GM19239 (cell line): ENCODE data around the gene MARF1.
"Not testable (repeated sequence)": the region's sequence is repeated elsewhere in the genome, so short reads cannot be mapped to it uniquely, and the experiment has no call there.

ENCODE experiments used
- DNase-seq: peaks from one replicate; pipeline ENCODE4 v3.0.0; 2011; ENCODE audit warnings: low spot score; ENCODE audit not compliant: insufficient read length
- FAIRE-seq: peaks from 2 replicates; lab custom pipeline; 2011; peaks lifted over from hg19 to GRCh38; lab: Jason Lieb, UNC

The MARF1 gene, protein sequence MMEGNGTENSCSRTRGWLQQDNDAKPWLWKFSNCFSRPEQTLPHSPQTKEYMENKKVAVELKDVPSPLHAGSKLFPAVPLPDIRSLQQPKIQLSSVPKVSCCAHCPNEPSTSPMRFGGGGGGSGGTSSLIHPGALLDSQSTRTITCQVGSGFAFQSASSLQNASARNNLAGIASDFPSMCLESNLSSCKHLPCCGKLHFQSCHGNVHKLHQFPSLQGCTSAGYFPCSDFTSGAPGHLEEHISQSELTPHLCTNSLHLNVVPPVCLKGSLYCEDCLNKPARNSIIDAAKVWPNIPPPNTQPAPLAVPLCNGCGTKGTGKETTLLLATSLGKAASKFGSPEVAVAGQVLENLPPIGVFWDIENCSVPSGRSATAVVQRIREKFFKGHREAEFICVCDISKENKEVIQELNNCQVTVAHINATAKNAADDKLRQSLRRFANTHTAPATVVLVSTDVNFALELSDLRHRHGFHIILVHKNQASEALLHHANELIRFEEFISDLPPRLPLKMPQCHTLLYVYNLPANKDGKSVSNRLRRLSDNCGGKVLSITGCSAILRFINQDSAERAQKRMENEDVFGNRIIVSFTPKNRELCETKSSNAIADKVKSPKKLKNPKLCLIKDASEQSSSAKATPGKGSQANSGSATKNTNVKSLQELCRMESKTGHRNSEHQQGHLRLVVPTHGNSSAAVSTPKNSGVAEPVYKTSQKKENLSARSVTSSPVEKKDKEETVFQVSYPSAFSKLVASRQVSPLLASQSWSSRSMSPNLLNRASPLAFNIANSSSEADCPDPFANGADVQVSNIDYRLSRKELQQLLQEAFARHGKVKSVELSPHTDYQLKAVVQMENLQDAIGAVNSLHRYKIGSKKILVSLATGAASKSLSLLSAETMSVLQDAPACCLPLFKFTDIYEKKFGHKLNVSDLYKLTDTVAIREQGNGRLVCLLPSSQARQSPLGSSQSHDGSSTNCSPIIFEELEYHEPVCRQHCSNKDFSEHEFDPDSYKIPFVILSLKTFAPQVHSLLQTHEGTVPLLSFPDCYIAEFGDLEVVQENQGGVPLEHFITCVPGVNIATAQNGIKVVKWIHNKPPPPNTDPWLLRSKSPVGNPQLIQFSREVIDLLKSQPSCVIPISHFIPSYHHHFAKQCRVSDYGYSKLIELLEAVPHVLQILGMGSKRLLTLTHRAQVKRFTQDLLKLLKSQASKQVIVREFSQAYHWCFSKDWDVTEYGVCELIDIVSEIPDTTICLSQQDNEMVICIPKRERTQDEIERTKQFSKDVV (N-terminal part only)

DNA sequence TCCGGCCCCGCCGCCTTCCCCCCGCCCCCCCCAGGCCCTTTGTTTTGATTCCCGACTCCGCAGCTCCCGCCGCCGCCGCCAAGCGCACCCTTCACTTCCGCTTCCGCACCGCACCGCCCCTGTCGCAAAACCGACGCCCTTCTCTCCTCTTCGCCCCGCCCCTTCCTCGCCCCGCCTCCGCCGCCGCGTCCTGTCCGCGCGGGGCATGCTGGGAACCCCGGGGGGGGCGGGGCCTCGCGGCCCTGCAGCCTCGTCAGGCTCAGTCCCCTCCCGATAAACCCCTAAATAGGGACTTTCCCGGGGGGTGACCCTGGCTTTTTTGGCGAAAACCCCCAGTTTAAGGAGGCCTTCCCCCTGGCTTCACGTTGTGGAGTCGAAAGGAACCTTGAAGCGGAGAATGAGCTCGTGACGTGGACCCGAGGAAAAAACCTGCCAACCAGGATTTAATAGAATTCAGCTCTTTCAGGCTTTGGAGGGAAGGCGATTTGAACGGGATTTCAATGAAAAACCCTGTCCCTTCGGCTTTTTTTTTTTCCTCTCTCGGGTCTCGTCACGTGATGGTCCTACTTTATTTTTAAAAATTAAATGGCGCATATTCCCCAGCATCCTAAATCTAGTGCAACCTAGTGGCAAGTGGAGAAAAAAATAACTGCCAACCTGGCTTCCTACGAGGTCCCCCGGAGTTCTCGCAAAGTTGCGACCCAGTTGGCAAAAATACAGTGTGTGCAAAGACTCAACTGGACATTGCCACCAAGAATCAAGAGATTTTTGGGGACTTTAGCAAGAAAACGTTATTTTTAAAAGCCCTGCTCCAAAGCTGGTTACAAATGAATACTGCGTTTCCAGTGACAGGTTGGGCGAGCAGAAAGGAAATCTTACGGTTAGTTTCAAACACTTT lies at the start of gene MARF1:
Gene MARF1 (minus strand): TSS at position 107 of the 898 bp plus-strand sequence. CDS start 3,921 bp downstream, outside the sequence.
- DNase-seq, result no peak
- peak; percentile 77 for FAIRE-seq

DNA sequence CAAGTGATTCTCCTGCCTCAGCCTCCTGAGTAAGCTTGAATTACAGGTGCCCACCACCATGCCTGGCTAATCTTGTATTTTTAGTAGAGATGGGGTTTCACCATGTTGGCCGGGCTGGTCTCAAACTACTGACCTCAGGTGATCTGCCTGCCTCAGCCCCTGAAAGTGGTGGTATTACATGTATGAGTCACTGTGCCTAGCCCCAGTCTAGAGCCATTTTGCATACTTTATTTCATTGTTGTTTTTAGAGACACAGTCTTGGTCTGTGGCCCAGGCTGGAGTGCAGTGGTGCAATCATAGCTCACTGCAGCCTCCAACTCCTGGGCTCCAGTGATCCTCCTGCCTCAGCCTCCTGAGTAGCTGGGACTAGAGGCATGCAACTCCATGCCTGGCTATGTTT lies 49.6 kb upstream of the MARF1 start:
- FAIRE-seq, DNase-seq: not testable (repeated sequence)

DNA sequence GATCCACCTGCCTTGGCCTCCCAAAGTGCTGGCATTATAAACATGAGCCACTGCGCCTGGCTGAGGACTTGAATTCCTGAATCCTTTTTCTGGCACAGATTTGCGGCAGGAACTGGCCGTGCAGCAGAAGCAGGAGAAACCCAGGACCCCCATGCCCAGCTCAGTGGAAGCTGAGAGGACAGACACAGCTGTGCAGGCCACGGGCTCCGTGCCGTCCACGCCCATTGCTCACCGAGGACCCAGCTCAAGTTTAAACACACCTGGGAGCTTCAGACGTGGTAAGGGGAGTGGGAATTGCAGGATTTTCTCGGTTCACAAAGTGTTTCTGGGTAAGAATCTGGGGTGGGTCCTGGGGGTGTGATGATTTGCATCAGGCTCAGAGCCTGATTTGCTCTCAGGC lies 48.1 kb upstream of the MARF1 start:
- FAIRE-seq (no peak), DNase-seq (no peak)

DNA sequence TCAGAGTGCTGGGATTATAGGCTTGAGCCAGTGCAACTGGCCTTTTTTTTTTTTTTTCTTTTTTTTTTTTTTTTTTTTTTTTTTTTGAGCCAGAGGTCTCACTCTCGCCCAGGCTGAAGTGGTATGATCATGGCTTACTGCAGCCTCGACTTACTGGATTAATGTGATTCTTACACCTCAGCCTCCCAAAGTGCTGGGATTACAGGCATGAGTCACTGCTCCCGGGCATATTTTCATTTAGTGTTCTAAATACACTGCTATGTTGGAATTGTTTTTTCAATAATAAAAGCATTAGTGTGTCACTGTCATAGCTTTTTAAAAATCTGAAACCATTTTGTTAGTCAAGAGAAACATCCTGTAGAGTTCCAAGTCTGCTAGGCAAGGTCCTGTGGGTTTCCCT lies 47.3 kb upstream of the MARF1 start:
- DNase-seq, result no peak
- FAIRE-seq, result no peak

DNA sequence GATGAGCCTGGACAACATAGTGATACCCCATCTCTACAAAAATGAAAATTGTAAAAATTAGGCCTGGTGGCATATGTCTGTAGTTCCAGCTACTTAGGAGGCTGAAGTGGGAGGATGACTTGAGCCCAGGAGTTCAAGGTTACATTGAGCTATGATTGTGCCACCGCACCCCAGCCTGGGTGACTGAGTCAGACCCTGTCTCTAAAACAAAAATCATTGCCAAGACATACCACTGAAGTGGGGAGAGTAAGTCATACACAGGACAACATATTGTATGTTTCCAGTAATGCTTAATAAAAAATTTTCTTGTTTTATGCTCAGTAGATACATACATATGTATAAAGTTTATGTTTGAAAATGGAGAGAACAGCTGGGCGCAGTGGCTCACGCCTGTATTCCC lies 46.3 kb upstream of the MARF1 start:
- no peak for DNase-seq
- no peak for FAIRE-seq

DNA sequence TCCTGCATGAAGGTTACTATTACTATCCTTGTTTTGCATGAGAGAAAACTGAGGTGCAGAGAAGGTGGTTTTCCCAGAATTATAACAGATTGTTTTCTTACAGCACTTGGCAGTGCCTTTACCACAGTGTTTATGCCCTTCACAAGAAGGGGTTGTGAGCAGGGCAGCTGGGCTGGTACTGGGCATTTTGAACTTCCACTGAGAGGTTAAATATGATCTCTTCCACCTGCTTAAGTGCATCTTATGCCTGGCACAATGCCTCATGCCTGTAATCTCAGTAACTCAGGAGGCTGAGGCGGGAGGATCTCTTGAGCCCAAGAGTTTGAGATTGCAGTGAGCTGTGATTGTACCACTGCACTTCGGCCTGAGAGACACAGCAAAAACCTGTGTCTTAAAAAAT lies 43.3 kb upstream of the MARF1 start:
- FAIRE-seq (no peak), DNase-seq (no peak)

DNA sequence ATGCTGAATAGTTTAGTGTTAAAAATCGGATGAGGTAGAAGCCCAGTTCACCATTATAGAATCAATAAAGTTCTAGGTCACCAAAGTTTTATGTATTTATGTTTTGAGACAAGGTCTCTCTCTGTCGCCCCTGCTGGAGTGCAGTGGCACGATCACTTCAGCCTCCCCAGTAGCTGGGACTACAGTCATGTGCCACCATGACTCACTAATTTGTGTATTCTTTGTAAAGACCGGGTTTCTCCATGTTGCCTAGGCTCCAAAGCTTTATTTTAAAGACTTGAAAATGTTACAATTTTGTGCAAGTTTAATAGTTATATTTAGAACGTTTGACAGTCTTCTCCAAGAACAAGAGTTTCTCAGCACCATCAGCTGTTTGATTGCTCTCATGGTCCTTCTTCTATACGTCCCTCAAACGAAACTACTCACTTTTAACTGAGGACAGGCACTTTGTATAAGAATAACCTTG lies 39.2 kb upstream of the MARF1 start:
- no peak for DNase-seq
- FAIRE-seq, result no peak

DNA sequence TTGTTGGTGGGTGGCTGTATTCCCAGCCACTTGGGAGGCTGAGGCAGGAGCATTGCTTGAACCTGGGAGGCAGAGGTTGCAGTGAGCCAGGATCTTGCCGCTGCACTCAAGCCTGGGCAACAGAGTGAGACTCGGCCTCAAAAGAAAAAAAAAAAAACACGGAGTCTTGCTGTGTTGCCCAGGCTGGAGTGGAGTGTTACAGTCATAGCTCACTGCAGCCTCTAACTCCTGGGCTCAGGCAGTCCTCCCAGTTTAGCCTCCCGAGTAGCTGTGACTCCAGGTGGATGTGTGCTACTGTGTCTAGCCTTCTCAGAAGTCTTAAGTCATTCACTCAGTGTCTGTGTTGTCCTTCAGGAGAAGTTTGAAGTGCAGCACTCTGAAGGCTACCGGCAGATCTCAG lies 34.5 kb upstream of the MARF1 start:
- DNase-seq (no peak), FAIRE-seq (no peak)

DNA sequence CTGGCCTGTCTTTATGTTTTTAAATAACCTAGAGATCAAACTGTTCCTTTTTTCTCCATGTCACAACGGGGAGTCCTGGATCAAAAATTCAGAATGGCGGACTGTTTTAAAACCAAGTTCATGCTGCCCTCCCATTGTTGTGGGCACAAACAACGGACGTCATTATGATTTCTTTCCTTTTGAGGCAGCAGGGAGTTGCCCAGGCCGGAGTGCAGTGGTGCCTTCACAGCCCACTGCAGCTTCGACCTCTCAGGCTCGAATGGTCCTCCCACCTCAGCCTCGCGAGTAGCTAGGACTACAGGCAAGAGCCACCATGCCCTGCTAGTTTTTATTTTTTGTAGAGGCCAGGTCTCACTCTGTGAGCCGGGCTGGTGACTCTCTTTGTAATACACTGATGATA lies 33.6 kb upstream of the MARF1 start:
- no peak for DNase-seq
- FAIRE-seq, result no peak

DNA sequence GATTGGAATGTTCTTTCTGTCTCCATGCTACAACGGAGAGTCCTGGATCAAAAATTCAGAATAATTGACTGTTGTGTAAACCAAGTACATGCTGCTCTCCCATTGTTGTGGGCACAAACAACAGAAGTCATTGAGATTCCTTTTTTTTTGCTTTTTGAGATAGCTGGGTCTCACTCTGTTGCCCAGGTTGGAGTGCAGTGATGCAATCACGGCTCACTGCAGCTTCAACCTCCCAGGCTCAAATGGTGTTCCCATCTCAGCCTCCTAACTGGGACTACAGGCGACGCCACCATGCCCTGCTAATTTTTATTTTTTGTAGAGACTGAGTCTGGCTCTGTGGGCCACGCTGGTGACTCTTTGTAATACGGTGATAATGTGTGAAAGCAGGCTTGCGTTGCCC lies 31.6 kb upstream of the MARF1 start:
- no peak for FAIRE-seq
- DNase-seq, result no peak

DNA sequence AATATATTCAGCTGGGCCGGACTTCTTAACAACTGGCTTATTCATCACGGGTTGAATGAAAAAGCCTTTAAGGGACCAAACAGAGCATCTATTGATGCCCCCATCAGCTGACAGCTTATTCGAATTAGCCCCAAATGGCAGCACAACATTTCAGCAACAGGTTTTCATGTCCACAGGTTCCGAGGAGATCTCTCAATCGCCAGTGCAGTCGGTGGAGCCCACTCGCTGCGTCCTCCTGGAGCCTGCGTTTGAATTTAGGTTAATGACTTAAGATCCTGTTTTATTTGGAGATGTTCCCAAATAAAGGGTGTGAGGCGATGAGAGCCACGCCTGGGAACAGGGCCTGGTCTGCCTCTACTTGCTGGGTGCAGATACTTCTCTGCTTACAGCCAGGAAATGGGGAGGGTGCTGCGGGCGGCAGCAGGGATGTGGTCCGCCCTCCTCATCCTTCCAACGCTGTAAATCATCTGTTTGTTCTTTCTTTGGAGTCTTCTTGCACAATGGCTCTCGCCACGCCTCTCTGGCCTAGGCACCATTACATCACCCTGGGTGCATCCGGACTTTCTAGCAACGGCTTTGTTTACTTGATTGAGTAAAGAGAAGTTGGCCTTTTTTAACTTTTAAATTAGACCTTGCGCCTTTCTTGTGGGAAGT lies 29.7 kb upstream of the MARF1 start:
- no peak for FAIRE-seq
- no peak for DNase-seq

DNA sequence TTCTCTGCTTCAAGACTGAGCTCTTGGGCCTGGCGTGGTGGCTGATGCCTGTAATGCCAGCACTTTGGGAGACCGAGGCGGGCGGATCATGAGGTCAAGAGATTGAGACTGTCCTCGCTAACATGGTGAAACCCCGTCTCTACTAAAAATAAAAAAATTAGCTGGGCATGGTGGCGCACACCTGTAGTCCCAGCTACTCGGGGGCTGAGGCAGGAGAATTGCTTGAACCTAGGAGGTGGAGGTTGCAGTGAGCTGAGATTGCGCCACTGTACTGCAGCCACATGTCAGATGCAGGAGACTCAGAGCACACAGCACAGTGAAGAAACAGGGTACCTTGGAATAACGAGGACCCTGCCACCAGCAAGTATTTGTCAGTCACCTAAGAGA lies 29.2 kb upstream of the MARF1 start:
- FAIRE-seq, DNase-seq: not testable (repeated sequence)

DNA sequence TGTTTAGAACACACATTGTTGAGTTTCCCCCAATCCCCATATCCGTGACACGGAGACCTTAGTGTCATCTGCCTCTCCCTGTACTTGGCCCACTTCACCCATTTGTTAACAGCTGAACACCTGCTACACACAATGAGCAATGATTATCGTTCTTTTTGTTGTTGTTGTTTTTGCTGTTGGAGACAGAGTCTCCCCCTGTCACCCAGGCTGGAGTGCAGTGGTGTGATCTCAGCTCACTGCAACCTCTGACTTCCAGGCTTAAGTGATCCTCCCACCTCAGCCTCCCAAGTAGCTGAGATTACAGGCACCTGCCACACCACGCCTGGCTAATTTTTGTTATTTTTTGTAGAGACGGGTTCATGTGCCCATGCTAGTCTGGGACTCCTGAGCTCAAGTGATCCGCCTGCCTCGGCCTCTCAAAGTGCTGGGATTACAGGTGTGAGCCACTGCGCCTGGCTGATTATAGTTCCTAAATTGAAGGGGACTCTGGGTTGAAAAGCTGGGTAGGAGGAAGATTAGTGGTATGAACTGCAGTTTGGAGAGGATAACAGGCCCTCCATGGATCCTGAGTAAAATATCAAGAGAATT lies 28.7 kb upstream of the MARF1 start:
- no peak for FAIRE-seq
- DNase-seq, result no peak

DNA sequence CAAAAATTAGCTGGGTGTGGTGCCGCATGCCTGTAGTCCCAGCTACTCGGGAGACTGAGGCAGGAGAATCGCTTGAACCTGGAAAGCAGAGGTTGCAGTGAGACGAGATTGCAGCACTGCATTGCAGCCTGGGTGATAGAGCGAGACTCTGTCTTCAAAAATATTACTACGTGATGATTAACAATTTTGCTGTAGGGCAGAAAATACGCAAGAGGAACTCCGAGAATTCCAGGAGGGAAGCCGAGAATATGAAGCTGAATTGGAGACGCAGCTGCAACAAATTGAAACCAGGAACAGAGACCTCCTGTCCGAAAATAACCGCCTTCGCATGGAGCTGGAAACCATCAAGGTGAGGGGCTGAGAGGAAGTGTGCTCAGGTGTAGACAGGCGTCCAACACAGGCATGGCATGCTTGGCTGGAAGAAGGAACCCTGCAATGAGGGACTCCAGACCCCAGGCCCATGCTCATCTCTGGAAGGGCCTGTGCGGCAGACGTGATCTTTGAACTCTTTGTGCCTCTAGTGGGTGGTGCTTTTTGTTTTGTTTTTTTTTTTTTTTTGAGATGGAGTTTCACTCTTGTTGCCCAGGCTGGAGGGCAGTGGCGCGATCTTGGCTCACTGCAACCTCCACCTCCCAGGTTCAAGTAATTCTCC lies 24.3 kb upstream of the MARF1 start:
- FAIRE-seq, result no peak
- DNase-seq, result no peak

DNA sequence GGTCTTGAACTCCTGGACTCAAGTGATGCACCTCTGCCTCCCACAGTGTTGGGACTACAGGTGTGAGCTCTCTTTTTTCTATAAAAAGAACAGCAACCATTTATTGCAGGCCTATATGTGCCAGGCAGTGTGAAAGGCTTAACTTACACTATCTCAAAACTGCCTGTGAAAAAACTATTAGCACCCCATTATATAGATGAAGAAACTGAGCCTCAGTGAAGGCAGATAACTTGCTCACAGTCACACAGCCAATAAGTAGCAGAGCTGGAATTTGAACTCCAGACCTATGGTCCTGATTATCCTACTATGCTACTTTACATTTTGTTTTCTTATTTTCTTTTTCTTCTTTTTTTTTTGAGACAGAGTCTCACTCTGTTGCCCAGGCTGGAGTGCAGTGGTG lies 22.2 kb upstream of the MARF1 start:
- DNase-seq (no peak), FAIRE-seq (no peak)

DNA sequence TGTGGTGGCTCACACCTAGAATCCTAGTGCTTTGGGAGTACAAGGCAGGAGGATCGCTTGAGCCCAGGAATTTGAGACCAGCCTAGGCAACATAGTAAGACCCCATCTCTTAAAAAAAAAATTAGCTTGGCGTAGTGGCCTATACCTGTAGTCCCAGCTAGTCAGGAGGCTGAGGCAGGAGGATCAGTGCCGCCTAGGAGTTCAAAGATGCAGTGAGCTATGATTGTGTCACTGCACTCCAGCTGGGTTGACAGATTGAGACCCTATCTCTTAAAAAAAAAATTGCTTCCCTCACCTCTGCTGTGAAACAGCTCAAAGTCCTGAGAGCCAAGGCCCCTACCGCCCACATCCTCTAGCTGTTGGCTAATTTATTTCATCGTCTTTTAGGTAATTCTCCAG lies 17.2 kb upstream of the MARF1 start:
- DNase-seq, result no peak
- FAIRE-seq, result no peak

DNA sequence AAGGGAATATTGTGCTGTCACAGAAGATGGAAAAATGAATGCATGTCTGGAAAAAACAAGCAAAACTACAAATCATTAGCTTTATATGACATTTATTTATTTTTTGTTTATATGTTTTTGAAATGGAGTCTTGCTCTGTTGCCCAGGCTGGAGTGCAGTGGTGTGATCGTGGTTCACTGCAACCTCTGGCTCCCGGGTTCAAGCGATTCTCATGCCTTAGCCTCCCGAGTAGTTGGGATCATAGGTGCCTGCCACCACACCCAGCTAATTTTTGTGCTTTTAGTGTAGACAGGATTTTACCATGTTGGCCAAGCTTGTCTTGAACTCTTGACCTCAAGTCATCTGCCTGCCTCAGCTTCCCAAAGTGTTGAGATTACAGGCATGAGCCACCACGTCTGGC lies 15.6 kb upstream of the MARF1 start:
- FAIRE-seq, result no peak
- no peak for DNase-seq

DNA sequence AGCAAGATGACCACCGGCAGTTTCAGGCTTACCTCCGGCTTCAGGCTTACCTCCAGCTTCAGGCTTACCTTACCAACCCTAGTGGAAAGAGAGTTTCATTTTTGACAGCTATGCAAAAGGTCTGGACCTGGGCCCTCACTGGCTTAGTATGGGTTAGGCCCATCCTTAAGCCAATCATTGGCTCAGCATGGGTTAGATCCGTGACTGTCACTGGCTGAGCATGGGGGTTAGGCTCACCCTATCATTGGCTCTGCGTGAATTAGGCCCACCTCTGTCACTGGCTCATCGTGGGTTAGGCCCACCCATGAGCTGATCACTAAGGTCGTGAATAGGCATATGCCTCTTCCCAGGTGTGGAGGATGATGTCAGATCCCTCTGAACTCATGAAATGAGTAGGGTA lies 15.2 kb upstream of the MARF1 start:
- DNase-seq (no peak), FAIRE-seq (no peak)
